GM18951 (cell line): ENCODE data around the gene SLC2A14.
"Not testable (repeated sequence)": the region's sequence is repeated elsewhere in the genome, so short reads cannot be mapped to it uniquely, and the experiment has no call there.

Source experiments
- POLR2A ChIP-seq: IDR thresholded peaks from 4 replicates; pipeline ENCODE4 v1.6.1; 2011; ENCODE audit warnings: mild to moderate bottlenecking; ENCODE audit not compliant: insufficient read length, insufficient read depth; ENCODE audit errors: extremely low read depth
- in situ Hi-C: fragments of 300-500 bp; cut with MboI; formaldehyde crosslinking; loops from one replicate; pipeline ENCODE4 v1.12.0; 2022; ENCODE audit warnings: low sequenced_read_pairs, mixed read lengths, inconsistent platforms; ENCODE audit not compliant: unreplicated experiment

The SLC2A14 gene

DNA sequence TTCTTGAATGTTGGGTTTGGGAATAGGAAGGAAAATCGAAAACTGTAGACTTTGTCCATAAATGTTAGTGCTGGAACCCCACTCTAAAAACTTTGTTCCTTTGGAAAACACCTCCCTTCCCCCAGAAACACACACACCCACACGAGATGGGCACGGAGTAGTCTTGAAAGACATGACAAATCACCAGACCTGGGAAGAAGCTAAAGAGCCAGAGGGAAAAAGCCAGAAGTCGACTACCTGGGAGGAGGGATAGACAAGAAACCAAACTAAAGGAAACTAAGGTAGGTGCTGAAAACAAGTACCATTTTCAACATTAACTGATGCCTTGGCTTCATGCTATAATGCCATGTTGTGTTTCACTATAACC is 84.4 kb downstream of the SLC2A14 start:
- in situ Hi-C loops, result no loop called here
- no peak for TF ChIP-seq POLR2A

DNA sequence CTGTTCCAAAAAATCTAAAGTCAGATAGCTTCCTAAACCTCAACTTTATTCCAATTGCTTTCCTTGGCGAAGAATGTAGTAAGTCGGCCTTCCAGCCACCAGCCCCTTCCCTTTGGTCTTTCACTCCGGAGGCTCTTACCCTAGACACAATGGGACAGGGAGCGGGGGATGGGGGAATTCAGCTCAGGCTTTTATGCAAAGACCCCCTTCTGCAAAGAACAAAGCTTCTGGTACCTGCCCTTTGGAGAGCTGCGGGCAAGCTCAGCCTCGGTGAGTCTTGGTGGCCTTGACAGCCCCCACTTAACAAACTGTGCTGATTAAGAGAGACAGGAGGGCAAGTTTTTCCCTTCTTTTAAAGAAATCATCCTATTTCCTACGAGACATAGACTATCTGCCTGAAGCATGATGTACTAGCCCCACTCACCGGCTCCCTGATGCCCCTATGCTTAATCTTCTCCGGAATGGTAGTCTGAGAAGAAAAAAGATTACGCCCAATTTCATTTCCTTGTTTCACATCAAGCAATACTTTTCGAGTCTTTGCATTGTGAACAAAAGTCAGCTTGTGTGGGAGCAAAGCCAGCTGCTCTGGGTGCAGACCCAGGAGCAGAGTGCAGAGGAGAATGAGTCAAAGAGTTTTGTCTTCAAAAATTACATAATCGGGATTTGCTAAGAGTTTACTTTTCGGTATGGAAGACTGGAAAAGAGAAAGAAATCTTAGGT is 85.0 kb downstream of the SLC2A14 start:
- in situ Hi-C loops, result no loop called here
- no peak for TF ChIP-seq POLR2A

DNA sequence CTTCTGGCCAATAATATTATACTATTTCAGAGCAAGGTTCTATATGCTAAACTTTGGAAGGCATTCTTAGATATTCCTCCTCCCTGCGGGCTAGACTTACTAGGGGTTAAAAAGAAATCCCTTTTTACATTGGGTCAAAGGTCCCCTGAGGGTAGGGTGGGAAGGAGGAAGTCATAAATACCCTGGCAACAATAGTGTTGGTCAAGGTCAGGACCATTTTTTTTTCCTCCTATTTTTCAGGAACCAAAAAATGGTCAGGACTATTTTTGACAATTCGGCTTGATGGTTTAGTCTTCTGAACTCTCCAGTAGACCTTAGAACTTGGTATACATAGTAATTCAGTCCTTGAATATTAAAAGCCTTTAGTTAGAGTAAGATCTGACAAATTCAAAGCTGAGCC is 88.0 kb downstream of the SLC2A14 start:
- no peak for TF ChIP-seq POLR2A
- in situ Hi-C loops, result no loop called here

DNA sequence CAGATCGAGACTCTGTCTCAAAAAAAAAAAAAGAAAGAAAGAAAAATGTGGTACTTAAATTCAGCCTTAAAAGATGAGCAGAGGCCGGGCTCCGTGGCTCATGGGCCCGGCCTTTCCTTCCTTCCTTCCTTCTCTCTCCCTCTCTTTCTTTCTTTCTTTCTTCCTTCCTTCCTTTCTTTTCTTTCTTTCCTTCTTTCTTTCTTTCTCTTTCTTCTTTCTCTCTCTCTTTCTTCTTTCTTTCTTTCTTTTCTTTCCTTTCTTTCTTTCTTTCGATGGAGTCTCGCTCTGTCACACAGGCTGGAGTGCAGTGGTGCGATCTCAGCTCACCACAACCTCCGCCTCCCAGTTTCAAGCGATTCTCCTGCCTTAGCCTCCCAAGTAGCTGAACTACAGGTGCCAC is 89.3 kb downstream of the SLC2A14 start:
- in situ Hi-C loops, result not testable (repeated sequence)

DNA sequence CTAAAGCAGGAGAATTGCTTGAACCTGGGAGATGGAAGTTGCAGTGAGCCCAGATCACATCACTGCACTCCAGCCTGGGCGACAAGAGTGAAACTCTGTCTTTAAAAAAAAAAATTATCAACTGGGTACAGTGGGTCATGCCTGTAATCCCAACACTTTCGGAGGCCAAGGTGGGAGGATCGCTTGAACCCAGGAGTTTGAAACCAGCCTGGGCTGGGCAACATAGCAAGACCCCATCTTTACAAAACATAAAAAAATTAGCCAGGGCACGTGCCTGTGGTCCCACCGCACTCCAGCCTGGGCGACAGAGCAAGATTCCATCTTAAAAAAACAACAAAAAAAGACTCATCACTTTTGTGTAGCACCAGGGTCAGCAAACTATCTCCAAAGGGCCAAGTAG is 90.7 kb downstream of the SLC2A14 start:
- TF ChIP-seq POLR2A, result no peak
- in situ Hi-C loops, result no loop called here

DNA sequence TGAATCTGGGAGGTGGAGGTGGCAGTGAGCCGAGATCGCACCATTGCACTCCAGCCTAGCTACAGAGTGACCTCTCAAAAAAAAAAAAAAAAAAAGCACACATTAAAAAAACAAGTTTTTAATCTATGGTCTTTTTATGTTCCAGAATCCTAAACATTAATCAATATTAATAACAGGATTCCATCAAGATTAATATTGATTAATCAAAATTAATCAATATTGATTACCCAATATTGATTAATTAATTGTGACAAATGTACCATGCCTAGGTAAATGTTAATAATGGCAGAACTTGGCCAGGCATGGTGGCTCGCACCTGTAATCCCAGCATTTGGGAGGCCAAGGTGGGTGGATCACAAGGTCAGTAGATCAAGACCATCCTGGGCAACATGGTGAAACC is 91.4 kb downstream of the SLC2A14 start:
- TF ChIP-seq POLR2A, result no peak
- in situ Hi-C loops, result no loop called here

DNA sequence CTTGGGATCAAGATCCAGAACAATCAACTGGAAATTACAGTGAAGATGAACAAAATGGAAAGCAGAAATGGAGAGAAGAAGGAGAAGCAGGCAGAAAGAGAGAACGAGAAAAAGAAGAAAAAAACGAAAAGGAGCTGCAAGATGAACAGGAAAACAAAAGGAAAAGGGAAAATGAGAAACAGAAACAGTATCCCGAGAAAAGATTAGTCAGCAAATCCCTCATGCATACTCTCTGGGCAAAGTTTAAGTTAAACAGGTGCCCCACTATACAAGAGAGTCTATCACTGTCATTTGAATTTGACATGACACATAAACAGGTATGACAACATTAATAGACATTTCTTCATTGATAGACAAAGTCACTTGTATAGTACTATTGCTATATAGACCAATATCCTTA is 102.7 kb downstream of the SLC2A14 start:
- no peak for TF ChIP-seq POLR2A
- in situ Hi-C loops, result no loop called here
